HG03354 (cell line): ENCODE data around the gene MRPS9.
A peak's percentile ranks its signal among the peaks of the same experiment; 100 is the strongest.

ENCODE experiments used
- ATAC-seq: cut with Tn5 transposase; IDR thresholded peaks from one replicate; pipeline ENCODE4 v1.9.1; 2021; ENCODE audit warnings: mild to moderate bottlenecking; ENCODE audit not compliant: unreplicated experiment, poor library complexity, severe bottlenecking

Gene MRPS9

DNA sequence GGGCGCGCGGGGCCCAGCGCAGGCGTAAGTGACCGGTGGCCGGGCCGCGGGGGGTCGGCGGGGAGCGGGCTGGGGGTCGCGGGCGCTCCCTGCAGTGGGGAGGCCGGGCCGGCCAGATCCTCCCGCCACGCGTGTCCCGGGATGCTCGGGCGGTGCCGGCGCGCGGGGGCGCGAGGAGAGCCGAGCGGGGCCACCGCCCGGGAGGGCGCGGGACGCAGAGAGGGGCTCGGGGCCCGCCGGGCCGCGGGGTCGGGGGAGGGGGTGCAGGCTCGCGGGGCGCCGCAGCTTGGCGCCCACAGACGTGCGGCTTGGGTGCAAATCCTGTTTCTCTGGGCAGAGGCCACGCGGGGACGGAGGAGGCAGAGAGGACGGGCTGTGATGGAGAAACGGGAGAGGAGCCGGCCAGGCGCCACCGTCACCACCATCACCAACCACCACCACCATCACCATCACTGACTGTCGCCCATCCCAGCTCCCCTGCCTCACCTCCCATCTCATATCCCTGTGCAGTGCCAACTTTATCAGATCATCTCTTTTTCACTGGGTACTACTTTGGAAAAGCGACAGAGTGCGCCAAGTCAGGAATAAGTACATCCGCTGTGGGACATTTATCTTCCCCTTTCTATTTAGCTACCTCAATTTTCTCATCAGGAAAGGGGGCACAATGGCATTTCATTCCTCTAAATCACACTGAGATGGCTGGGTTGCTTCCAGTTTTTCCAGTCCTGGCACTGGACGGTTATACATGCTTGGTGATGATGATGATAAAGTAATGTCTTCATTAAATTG is 106.5 kb downstream of the MRPS9 start:
- ATAC-seq, result no peak

DNA sequence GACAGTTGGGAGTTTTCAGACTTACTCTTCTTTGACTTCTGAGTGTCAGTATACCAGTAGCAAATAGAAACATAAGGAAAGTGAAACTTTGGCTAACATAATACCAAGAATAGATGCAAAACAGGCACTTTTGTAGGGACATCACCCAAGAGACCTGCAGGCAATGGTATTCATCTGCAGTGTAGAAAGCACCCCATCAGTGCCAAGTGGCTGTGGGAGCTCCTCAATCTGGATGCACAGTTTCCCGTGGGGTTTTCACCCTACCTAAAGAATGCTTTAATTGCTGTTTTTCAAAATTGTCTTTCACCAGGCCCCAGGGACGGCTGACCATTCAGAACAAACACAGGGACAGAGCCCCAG is 107.1 kb downstream of the MRPS9 start:
- ATAC-seq, result peak; percentile 52

DNA sequence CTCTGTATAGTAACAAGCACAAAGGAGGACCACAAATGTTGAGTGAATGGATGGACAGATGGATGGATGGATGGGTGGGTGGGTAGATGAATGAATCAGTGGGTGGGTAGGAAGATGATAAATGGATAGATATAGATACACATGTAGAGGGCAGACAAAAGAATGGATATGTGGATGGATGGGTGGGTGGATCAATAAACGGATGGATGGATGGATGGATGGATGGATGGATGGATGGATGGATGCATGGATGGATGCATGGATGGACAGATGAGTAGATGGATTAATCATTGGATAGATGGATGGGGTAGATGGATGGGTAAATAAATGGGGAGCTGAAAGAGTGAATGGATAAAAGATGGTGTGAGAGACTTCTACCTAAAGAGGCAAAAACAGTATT is 111.4 kb downstream of the MRPS9 start:
- ATAC-seq, result no peak
